Fibroblast of pulmonary artery (primary cell): ENCODE results near the gene LPXN.

Source experiments
- DNase-seq: peaks from one replicate; pipeline ENCODE4 v3.0.0-alpha.2; 2010; ENCODE audit warnings: low read depth
- H3K4me3 ChIP-seq: replicated peaks from 2 replicates; pipeline ENCODE4 v1.5.1; 2011; ENCODE audit warnings: low read depth, mild to moderate bottlenecking, control low read depth, low read length, moderate library complexity
- TF ChIP-seq, protein P1 (sequence below): IDR thresholded peaks from 2 replicates; pipeline ENCODE4 v1.5.1; 2011; ENCODE audit warnings: mild to moderate bottlenecking, control low read depth, low read length, inconsistent platforms; ENCODE audit errors: missing control alignments

LPXN gene

GRCh38 chr11:58507355-58507754 is 68.3 kb downstream of the LPXN start:
- no peak overlapping the region for H3K4me3 ChIP-seq
- DNase-seq = no peak
- TF ChIP-seq, protein P1, sequence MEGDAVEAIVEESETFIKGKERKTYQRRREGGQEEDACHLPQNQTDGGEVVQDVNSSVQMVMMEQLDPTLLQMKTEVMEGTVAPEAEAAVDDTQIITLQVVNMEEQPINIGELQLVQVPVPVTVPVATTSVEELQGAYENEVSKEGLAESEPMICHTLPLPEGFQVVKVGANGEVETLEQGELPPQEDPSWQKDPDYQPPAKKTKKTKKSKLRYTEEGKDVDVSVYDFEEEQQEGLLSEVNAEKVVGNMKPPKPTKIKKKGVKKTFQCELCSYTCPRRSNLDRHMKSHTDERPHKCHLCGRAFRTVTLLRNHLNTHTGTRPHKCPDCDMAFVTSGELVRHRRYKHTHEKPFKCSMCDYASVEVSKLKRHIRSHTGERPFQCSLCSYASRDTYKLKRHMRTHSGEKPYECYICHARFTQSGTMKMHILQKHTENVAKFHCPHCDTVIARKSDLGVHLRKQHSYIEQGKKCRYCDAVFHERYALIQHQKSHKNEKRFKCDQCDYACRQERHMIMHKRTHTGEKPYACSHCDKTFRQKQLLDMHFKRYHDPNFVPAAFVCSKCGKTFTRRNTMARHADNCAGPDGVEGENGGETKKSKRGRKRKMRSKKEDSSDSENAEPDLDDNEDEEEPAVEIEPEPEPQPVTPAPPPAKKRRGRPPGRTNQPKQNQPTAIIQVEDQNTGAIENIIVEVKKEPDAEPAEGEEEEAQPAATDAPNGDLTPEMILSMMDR = no peak

DNA sequence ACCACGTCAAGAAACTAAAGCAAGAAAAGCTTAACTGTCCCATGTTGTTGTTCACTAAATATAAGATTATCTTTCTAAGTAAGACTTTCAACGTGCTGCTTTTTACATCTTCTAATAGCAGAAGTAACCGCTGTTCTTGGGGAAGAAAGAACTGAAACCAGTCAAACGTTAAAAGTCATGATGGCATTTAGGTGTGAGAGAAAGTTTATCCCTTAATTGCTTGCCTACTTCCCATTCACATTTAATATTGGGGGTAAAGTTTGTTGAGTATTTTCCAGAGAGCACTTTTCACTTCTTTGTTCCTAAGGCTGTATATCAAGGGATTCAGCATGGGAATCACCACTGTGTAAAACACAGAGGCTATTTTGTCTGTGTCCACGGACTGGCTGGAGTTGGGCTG is 68.7 kb downstream of the LPXN start:
- no peak for DNase-seq
- TF ChIP-seq, protein P1 = no peak
- H3K4me3 ChIP-seq = no peak overlapping the region

DNA sequence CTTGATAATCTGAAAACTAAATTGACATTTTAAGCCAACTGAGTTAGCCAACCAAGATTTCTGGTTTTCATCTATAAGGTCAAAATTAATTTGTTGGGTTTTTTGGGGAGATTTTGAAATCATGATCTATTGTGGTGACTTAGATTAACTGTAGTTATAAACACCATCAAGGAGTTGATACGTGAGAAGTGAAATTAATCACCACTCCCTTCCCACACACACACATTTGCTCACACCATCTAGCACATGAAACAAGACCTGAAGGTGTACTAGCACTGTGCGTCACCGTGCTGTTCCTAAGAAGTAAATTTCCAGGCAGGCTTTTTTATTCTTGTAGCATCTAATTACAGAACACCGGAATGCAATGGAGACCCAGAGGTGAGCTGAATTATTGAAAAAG is 69.8 kb downstream of the LPXN start:
- no peak for DNase-seq
- H3K4me3 ChIP-seq = no peak overlapping the region
- TF ChIP-seq, protein P1 = no peak

DNA sequence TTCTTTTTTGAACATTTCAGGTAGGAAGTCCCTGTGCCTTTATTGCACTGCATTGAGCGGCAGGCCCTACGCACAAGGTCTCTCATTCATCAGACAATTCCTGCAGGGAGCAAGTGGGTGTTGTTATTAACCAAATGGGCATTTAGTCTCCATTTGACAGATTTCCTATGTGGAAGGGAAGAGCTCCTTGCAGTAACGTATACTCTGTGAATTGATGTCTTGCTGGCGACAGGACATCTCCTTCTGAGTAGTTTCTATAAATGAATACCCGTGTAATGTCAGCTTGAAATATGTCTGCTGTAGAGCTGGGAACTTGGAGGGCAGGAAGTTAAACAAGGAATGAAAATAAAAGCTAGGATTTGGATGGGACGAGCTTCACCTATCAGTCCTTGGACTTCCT is 71.4 kb downstream of the LPXN start:
- no peak overlapping the region for H3K4me3 ChIP-seq
- DNase-seq = no peak
- TF ChIP-seq, protein P1 = no peak

DNA sequence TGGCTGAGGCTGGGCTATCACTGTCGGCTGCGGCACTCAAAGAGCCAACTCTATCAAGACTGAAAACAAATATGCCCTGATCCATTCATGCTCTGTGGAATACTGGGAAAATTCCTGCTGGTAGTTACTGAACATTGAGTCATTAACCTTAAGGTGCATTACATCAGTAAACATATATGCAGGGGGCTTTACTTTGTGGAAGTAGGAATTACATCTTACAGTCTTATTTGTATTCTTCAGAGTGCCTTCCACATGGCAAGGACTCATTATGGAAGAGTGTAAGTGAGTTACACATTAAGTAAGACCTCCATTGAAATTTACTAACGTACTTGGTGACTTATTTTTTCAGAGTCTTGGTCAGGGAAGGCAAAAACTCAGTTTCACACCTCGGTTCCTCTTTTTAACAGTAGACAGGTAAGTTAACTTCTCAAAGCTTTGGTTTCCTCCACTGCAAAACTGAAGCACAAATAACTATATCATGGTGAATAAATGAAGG is 72.2 kb downstream of the LPXN start:
- H3K4me3 ChIP-seq = no peak overlapping the region
- TF ChIP-seq, protein P1 = no peak
- DNase-seq = no peak

DNA sequence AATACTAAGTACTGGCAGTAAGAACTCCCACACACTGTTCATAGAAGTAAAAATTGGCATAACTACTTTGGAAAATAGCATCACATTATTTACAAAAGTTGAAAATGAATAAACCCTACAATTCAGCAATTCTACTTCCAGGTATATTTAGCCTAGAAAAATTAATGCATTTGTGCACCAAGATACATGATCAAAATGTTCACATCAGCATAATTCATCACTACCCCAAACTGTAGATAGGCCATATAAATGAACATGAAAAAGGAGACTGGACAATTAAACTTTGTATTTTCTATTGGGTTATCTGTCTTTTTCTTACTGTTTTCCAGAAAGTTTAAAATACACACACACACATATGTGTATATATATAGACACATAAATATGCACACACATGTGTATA is 73.7 kb downstream of the LPXN start:
- H3K4me3 ChIP-seq = no peak overlapping the region
- no peak for DNase-seq
- TF ChIP-seq, protein P1 = no peak

DNA sequence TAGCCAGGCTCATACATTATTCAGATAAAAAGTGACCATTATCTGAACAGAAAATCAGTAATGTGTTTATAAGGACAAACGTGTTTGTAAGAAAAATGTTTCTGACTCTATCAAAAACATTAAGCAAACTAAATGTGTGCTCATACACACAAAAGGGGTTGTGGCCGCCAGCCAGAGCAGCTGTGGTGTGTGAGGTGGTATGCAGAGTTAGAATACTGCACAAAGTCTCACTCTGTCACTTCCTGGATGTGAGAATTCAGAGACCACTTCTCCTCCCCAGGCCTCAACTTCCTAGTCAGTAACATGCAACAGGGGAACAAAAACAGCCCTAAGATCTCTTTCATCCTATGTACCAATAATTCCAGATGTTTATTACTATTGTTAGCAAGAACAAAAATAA is 77.2 kb downstream of the LPXN start:
- DNase-seq = peak; percentile 6
- H3K4me3 ChIP-seq = no peak overlapping the region
- TF ChIP-seq, protein P1 = no peak
